GF-D8 (cell line): ENCODE measurements around the gene VKORC1.

Source experiments
- DNase-seq: peaks from one replicate; lab custom pipeline; 2025; lab: John Stamatoyannopoulos, UW

VKORC1 gene

DNA sequence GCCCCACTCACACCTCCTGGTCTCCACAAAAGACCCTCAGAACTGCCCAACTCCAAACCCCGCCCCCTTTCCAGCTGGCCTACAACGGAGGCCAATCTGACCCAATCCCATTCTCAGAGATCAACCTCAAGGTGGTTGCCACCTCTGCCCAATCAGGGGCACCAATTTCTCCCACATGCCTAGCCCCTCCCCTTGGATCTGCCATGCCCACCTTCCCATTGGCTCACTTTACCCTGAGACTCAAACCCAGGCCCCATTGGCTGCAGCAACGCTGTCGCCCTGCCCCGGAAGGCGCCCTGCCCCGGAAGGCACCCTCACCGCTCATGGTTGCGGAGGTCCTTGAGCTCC is 31.1 kb downstream of the VKORC1 start:
- peak; percentile 85 for DNase-seq

DNA sequence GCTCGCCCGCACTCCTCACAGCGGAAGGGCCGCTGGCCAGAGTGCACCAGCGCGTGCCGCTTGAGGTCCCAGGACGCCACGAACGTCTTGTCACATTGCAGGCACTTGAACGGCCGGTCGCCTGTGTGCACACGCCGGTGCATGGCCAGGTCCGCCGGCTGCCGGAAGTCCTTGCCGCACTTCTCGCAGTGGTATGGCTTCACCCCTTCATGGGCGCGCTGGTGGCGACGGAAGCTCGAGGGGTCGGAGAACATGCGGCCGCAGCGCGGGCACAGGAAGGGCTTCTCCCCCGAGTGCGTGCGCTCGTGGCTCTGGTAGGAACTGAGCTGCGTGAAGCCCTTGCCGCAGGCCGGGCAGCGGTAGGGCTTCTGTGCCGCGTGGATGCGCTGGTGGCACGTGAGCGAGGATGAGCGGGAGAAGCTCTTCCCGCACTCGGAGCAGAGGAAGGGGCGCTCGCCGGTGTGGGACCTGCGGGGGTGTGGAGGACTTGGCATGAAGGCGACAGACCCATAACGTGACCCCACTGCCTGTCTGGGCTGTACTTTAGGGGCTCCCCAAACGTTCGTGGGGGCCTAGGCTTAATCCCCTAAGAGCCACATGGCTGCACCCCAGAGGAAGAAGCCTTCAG is 32.7 kb downstream of the VKORC1 start:
- DNase-seq: no peak

DNA sequence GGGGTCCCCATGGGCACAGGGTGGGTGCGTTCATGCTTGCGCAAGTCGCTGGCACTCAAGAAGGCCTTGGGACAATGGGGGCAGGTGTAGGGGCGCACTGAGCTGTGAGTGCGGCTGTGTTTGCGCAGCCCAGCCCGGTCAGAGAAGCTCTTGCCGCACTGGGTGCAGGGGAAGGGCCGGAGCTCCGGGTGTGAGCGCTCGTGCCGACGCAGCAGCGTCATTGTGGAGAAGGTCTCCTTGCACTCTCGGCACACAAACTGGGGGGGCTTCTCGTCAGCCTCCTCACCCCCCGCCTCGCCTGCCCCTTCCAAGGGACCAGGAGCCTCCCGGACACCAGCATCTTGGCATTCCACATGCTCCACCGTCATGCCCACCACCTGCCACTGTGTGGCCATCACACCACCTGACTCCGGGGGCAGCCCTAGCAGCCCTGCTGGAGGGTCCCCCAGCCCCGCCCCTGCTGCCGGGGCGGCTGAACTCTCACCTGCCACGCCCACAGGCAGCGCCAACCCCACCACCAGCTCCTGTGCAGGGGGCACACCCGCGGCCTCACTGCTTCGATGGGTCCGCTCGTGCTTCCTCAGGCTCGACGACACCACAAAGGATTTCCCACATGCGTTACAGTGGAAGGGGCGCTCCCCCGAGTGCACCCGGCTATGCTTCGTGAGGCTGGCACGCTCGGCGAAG is 33.3 kb downstream of the VKORC1 start:
- DNase-seq: no peak

DNA sequence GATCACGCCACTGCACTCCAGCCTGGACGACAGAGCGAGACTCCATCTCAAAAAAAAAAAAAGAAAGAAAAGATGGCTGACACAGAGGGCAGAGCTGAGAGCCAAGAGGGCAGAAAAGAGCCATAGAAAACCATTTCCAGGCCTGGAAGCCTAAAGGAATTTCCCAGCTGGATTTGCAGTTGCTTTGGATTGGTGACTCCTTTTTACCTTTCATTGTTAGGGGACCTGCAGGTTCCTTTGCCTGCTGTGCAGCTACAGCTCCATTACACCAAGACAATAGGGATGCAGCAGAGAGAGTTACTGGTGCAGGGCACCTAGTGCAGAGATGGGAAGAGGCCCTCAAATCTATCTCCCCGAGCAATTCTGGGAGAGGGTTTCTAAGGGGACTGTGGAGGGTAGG is 39.0 kb downstream of the VKORC1 start:
- no peak for DNase-seq

DNA sequence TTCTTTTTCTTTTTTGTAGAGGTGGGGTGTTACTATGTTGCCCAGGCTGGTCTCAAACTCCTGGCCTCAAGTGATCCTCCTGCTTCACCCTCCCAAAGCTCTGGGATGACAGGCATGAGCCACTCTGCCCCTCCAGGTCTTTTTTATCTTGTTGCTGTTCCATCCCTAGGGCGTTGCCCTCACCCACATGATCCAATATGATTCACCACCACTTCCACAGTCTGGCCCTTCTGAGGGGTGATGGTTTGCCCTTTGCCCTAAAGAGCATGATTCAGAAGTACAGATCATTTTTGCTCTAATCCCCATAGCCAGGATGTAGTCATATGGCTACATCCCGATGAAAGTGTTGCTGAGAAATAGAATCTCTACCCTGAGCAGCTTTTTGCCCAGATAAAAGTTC is 42.5 kb downstream of the VKORC1 start:
- no peak for DNase-seq

DNA sequence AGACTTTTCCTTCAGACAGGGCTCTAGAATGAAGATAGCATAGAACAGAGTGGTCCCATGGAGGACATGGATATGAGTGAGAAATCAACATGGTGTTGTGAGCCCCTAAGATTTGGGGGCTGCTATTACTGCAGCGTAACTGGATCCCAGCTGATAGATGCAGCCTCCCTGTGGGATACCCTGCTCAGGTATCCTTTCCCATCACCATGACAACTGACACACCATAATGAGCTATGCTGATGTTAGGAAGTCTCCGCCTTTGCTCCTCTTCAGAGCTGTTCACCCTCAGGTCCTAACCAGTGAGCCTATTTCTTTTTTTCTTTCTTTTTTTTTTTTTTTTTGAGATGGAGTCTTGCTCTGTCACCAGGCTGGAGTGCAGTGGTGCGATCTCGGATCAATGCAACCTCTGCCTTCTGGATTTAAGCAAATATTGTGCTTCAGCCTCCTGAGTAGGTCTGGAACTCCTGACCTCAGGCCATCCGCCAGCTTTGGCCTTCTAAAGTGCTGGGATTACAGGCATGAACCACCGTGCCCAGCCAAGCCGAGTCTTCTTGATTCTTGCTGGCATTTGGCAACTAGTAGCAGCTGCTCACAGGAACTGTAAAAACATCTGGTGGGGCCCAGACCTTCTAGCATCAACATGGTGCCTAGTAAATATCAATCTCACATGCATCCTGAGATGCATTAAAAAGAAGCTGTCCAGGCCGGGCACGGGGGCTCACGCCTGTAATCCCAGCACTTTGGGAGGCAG is 44.1 kb downstream of the VKORC1 start:
- no peak for DNase-seq

DNA sequence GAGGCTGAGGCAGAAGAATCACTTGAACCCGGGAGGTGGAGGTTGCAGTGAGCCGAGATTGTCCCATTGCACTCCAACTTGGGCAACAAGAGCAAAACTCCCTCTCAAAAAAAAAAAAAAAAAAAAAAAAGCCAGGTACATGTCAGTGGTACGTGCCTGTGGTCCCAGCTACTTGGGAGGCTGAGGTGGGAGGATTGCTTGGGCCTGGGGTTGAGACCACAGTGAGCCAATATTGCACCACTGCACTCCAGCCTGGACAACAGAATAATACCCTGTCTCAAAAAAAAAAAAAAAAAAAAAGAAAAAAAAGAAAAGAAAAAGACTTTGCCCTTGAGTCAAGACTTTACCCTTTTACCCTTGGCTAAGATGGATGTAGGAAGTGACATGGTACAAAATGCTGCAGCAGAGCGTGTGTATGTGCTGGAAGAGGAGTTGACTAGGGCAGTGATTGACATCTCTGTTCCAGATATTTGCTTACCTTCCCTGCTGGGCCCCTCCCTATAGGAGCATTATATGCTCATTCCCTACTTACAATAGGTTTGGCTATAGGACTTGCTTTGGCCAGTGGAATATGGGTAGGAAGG is 50.6 kb downstream of the VKORC1 start:
- no peak for DNase-seq

DNA sequence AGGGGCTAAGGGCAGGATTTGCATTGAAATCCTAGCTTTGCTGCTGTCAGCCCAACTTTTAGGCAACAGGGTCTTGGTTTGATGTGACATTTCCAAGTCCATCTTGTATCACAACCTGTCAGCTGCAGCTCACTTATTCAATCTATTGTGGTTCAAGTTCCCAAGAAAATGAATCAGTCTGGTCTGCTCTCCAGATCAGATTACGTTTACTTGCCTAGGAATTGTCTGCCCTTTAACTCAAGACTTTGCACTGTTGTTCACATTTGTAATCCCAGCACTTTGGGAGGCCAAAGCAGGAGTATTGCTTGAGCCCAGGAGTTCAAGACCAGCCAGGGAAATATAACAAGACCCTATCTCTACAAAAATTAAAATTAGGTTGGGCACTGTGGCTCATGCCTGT is 51.2 kb downstream of the VKORC1 start:
- no peak for DNase-seq

DNA sequence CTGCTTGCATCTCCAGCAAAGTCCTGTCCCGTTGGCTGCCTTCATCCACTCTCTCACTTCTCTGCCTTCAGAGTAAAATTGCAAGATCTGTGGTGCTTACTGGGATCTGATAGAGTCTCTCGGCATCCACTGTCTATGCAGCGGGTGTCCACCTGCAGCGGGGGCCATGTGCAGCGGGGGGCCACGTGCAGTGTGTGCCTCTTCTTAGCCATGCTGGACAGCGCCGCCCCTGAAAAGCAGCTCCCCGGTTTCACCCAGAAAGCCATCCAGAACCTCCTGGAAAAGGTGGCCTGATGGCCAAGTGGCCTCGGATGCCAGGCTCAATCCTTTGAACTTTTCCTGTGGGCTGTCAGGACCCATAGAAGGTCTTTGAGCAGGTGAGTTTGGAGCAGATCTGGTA is 51.7 kb downstream of the VKORC1 start:
- DNase-seq: no peak
